ELF-1 (cell line): ENCODE results near the gene PGC.
"Not testable (repeated sequence)": the region's sequence is repeated elsewhere in the genome, so short reads cannot be mapped to it uniquely, and the experiment has no call there.

Experiments used
- DNase-seq: peaks from one replicate; pipeline ENCODE4 v3.0.0-alpha.2; 2016; ENCODE audit warnings: low read depth, low spot score

PGC gene

GRCh38 chr6:41775293-41775882, 28.2 kb upstream of the PGC start:
- DNase-seq, result no peak

DNA sequence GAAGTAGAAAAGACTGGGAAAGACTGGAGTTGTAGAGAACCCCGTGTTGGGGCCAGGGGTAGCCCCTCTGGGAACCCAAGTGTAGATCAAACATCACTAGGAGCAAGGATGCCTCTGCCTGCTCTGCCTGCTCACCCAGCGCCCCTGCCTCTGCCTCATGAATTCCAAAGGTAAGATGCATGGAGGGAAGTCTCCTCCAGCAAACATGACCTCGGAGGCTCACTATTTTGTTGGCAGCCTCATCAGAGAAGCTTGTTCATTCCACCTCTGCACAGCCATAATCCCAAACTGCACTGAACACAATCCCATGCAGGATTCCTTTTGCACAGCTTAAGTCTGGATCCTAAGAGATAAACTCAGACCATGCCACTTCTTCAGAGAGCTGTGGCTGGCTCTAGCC, 27.6 kb upstream of the PGC start:
- no peak for DNase-seq

DNA sequence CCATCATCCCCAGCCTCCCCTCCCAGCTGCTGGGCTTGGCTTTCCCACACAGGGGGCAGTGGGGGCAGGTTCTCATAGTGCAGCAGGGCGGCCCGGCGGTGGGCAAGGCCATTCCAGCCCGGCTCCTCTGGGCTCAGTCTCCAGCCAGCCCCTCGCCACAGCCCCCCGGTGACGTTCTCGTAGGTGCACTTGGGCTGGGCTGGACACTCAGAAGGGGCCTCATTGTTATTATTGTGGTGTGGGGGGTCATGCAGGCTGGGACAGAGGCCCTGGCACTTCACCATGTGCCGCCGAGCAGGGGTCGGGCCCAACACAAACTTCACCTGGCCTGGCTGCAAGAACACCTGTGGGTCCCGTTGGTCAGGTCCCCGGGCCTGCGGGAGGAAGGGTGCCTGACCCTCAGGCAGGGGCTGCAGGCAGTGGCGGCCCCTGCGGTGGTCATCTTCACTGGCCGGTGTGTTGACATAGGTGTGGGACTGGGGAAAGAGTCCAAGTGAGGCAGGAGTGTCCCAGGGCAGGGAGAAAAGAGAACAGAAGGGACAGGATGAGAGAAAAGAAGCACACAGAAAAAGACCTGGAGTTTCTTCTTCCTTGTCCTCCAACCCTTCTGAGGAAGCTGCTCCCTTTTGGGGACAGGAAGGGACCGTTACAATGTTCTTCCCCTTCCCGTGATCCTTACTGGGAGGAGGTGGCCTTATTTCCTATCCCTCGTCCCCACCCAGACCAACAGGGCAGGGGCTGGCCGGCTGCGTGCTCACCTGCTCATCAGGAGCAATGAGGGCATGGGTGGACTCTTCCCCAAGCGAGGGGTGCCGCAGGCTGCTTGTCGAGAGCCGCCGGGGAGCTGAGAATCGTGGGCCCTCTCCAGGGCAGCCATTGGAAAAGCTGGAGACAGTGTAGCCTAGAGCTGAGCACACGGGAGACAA, 24.1 kb upstream of the PGC start:
- no peak for DNase-seq

DNA sequence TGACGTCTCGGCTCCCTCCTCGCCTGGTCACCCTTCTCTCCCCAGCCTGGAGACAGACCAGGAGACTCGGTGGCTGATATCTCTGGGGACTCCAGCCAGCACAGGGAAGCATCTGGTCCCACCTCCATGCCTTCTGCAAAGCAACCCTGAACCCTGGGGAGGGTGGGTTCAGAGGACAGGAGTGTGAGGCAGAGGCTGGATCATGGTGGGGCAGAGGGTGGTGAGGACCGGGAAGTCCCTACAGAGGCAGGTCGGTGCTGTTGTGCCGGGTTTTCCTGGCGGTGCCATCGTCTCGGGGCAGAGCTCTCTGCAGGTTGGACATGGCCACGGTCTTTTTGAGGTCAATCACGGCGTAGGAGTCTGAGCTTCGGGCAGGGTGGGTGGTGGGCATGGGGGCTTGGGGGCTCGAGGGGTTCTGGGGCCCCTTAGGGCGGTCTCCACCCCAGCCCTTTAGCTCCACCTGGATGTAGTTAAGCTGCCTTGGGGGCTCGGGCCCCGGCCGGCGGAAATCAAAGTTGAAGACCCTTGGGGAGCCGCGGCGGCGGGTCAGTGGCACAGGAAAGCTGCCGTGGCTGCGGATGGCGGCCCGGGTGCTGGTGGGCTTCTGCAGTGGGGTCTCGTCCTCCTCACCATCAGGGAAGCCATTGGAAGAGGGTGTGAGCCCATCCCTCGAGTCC, 23.3 kb upstream of the PGC start:
- no peak for DNase-seq

DNA sequence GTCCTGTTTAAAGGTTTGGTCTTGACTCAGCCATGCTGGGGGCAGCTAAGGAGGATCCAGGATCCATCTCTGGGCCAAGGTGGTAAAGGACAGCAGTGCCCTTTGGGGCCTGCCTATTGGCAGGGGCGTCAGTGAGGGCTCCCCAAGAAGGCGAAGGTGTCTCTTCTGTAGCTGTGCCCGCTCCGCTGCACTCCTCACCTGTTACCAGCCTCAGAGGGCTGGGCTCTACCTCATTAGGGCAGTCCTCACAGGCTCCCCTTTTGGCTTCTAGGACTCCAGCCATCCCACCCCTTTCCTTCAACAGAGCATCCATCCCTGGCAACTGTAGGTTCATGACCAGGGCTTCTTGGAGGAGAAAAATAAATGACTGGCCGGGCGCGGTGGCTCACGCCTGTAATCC, 22.2 kb upstream of the PGC start:
- DNase-seq, result no peak

DNA sequence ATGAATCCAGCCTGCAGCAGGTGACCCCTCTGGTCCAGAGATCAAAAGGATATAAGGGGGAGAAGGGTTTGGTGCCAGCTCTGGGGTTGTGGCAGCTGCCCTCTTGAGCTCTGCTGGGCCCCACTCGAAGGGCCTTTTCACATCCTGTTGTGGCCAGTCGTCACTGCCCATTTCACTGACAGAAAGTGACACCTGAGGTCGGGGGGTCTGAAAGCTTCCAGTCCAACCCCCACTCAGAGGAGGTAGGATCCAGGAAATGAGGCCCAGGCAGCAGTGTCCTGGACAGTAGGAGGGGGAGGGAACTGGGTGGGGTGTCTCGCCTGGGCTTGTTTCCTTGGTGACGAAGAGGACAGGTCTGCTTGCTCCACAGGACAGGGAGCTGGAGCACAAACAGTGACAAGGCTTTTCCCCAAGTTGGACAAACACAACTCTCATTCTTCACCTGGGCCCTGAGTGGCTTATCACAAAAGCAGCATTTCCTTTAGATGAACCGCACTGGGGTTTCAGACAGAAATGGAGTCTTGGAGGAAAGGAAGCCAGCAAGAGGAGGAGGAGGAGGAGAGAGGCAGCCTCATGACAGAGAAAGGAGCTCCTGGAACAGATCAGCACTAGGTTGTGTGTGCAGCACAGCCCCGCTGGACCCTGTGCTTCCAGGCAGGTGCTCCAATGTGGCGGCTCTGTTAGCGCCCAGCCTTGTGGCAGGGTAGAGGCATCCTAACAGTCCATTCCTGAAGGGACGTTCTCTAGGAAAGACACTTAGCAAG, 21.5 kb upstream of the PGC start:
- peak; percentile 47 for DNase-seq

DNA sequence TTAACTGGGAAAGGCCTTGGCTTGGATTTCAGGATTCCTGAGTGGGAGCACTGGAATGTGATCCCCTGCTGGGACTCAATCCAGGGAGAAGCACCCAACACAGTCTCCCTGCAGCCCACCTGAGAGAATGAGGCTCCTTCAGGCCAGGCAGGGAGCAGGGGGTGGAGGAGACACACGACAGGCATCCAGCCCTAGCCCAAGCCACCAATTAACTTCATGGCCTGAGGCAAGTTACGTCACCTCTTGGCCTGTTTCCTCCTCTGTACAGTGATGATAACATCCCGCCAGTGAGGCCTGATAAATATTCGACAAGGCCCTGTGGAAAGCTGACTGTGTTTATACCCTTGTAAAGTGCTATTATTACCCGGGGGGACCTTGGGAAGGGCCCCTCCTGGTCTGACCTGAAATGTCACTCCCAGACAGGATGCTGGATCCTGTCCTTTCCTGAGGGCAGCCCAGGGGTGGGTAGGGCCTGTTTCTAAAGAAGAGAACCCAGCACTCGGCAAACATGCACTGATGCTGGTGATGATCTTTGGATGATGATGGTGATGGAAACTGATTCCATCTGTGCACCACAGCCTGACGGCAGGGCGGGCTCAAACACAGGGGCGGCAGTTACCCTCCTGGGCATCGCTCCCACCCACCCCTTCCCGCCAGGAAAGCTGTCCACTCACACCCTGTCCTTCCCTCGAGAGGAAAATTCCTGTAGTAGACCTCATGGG, 20.1 kb upstream of the PGC start:
- DNase-seq, result peak; percentile 97

GRCh38 chr6:41766043-41766664, 19.0 kb upstream of the PGC start:
- not testable (repeated sequence) for DNase-seq

GRCh38 chr6:41763470-41763869, 16.3 kb upstream of the PGC start:
- DNase-seq, result no peak

DNA sequence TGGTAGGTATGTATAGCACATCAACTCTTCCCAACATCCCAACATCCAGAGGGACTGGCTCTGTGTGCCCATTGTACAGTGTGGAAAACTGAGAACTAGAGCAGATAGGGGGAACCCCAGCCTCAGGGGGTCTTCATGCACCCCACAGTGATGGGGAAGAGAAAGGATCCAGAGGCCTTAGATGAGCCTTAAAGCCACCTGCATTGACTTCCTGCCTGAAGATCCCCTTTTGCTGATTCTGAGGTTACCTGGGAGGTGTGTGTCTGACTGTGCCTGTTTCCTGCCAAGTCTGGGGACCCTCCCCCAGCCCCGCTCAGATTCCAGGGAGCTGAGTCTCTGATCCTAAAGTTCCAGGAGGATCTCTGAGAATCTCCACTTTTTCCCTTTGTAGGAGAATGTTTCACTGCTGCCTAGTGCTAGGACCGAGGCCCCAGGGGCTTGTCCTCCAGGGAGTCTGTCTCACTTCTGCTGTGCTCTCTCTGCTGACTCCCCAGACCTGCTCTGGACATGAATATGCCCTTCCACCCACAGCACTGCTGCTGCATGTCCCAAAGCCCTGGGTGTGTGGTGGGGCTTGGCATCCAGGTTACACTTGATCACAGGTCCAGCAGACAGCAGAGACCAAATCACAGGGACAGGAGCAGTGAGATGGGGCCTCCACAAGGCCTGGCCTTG, 12.8 kb upstream of the PGC start:
- no peak for DNase-seq

DNA sequence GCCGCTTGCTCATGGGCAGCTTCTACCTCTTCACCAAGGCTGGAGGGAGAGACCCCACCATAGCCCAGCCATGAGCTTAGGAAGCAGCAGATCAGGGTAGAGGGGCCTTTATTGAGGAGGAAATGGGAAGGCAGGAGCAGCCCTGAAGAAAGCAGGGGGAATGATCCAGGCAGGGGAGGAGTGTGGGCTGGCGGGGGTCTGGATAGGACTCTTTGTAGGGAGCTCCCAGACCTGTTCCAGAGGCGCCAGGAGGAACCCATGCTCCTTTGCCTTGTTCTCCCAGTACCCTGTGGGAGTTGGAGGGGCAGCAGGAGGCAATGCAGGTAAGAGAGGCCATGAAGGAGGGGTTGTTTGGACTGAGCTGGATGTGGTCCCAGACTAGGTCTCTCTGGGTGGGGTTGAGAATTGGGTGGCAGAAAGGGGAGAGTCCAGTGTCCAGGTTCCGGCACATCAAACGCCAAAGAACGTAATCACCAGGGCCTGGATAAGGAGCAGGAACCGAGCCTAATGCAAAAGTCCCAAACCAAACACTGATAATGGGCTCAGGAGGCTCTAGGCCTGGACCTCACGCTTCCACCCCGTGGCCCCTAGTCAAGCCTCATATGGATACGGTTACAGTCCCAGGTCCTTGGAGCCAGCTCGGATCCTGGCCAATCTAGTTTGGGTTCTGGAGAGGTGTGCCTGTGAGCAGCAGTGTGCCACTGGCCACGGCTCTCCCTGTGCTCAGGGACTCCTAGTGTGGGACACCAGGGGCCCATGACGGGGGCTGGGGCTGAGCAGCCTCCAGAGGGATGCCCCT, 12.1 kb upstream of the PGC start:
- DNase-seq, result no peak

GRCh38 chr6:41758641-41759035, 11.4 kb upstream of the PGC start:
- DNase-seq, result no peak

GRCh38 chr6:41757931-41758640, 10.9 kb upstream of the PGC start:
- DNase-seq, result no peak

- DNase-seq, result no peak
These were observed 10.1 kb upstream of the PGC start for GRCh38 chr6:41757271-41757670.

DNA sequence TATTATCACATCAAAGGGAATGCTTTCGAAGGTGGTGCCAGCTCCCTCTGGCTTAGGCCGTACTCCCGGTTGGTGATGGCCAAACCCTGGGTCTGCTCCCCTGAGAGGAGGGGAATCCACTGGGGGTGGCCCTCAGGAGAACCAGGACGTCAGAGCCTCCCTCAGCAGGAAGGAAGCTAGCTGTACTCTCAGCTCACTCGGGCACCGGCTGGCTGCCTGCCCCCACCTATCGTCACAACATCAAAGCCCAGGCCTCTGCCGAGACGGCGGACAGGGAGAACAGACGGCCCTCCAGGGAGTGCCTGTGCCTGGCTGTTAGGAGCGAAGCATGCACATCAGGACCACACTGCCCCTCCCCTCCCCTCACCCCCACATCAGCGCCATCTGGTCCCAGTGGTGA, 9.2 kb upstream of the PGC start:
- DNase-seq, result no peak

DNA sequence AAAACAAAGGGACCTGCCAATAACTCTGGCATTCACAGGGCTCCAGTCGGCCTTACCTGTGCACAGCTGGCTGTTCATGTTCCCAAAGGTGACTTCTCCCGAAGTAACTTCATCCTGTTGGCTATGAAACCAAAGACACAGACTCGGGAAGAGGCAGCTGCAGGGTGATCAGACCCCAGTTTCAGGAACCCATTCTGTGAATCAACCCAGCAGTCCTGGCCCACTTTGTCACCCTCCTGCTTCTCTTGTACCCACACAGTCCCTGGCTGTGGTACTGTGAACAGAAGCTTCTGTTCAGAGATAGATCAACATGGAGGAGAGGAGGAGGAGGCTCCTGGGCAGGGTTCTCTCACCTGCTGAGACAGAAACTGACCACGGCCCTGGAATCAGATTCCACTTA, 8.7 kb upstream of the PGC start:
- no peak for DNase-seq

DNA sequence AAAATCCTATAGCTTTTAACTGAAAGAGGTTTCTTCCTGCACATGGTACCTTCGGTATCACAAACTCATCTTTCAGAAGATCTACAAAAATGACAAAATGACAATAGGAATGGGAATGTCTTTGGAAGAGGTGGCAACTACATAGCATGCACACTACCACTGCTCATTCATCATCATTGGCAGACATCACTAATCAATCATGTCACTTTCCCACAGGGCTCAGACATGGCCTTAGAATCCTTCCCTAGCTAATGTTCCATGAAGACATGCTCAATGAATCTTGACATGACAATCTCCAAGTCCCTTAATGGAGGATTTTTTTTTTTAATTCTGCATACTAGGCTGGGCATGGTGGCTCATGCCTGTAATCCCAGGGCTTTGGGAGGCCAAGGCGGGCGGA, 3.2 kb upstream of the PGC start:
- no peak for DNase-seq

- no peak for DNase-seq
These were observed 1.3 kb upstream of the PGC start for GRCh38 chr6:41748542-41748941.

- DNase-seq, result no peak
These were observed 893 bp upstream of the PGC start for GRCh38 chr6:41748102-41748477.
